NCI-H345 treated with DMSO at 0.1 percent for 48 hours (cell line): ENCODE measurements around the gene CAMSAP3.

Experiments
- DNase-seq: peaks from one replicate; lab custom pipeline; 2025; ENCODE audit not compliant: unreplicated experiment; lab: John Stamatoyannopoulos, UW

The CAMSAP3 gene

DNA sequence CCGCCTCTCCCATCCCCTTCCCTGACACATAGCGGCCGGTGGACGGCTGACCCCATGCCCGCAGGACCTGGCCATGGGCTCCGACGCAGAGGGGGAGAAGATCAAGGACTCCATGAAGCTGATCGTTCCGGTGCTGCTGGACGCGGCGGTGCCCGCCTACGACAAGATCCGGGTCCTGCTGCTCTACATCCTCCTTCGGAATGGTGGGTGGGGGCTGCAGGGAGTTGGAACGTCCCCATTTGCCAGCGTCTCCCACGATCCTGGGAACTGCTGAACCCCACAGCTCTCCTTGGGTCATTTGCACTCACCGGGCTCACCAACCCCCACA lies 48.9 kb downstream of the CAMSAP3 start:
- no peak for DNase-seq

DNA sequence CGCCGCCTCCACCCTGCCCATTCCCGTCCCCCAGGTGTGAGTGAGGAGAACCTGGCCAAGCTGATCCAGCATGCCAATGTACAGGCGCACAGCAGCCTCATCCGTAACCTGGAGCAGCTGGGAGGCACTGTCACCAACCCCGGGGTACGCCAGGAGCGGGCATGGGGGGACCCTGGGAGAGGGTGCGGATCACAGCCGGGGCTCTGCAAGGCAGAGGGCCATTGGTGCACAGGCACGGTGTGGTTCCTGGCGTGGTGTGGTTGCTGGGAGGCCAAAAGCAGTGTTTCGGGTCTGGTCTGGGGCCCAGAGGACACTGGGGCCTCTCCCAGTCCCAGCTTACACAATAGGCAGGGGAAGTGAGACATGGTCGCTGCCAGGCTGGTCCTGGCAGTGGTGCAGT lies 49.5 kb downstream of the CAMSAP3 start:
- no peak for DNase-seq

DNA sequence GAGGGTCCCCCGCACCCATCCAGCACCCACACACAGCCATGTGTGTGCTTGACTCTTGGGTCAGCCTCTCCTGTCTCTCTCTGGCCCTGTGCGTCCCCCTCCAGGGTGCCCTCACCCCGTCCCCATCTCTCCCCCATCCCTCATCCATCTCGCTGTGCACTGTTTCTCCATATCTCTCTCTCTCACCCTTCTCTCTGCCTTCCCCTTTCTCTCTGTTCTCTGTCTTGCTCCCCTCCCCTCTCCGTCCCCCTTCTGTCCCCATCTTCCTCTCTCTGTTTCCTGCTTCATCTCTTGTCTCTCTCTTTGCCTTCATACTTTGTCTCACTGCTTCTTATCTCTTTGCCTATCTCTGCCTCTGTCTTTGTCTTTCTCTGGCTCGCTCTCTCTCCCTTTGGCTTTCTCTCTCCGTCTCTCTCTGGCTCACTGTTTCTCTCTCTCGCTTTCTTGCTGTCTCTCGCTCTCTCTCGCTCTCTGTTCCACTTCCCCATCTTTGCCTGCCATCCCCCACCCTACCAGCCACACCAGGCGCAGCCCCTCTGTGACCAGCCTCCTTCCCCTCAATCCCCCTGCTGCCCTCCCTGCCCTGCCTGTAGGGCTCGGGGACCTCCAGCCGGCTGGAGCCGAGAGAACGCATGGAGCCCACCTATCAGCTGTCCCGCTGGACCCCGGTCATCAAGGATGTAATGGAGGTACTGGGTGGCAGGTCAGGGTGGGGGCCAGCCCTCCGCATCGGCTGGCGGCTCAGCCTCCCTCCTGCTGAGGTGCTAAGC lies 50.2 kb downstream of the CAMSAP3 start:
- no peak for DNase-seq

DNA sequence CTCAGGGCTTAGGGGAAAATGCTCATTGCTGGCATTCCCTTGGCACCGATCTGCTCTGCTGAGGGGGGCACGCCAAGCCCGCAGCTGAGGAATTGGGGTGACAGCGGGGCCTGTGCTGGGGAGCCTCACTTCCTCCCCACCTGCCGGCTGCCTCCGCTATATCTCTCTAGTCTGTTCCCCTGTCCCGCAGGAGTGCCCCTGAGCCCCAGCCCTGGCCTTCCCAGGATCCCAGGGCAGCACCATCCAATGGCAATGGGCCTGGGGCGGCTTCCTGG lies 50.7 kb downstream of the CAMSAP3 start:
- DNase-seq = no peak

DNA sequence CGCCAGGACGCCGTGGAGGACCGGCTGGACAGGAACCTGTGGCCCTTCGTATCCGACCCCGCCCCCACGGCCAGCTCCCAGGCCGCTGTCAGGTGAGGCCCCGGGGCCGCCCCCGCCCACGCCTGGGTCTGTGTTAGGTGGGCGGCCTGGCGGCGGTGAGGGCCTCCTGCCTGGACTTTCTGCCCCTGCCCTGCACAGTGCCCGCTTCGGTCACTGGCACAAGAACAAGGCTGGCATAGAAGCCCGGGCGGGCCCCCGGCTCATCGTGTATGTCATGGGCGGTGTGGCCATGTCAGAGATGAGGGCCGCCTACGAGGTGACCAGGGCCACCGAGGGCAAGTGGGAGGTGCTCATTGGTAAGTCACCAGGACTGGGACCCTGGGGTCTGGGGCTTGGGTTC lies 51.5 kb downstream of the CAMSAP3 start:
- no peak for DNase-seq

DNA sequence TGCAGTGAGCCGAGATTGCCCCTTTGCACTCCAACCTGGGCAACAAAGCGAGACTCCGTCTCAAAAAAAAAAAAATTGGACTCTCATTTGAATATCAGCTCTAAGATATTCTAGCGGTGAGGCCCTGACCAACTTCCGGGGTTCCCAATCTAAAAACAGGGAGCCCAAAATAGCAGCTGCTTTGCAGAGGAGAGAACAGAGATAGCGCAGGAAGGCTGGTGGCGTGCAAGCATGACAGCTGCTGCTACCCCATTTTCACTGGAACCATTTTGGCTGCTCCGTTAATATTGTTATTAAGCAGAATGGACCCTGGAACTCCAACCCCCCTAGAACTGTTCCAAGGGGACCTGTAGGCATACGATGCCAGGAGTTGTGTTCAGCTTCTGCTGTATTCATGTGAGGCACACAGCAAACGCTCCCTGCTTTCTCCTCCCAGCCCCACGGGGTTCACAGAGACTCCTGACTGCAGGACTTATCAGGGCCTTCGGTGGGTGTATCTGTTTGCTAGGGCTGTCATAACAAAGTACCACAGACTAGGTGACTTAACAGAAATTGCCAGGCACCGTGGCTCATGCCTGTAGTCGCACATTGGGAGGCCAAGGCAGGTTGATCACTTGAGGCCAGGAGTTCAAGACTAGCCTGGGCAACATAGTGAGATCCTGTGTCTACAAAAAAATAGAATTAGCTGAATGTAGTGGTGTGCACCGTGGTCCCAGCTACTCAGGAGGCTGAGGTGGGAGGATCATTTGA lies 52.8 kb downstream of the CAMSAP3 start:
- DNase-seq = no peak

DNA sequence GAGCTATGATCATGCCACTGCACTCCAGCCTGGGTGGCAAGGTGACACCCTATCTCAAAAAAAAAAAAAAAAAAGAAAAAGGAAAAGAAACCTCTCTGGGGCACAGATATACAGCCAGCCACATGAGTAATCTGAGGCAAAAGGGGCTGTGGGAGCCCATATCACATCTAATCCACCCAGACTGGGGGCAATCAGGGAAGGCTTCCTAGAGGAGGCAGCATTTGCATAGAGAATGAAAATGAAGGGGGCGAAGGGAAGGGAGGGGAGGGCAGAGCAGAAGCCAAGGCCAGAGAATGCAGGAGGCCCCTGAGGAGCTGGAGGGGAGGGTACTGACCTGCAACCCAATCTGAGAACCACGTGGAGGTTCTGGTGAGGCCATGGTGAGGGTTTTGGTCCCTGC lies 54.5 kb downstream of the CAMSAP3 start:
- DNase-seq = no peak

DNA sequence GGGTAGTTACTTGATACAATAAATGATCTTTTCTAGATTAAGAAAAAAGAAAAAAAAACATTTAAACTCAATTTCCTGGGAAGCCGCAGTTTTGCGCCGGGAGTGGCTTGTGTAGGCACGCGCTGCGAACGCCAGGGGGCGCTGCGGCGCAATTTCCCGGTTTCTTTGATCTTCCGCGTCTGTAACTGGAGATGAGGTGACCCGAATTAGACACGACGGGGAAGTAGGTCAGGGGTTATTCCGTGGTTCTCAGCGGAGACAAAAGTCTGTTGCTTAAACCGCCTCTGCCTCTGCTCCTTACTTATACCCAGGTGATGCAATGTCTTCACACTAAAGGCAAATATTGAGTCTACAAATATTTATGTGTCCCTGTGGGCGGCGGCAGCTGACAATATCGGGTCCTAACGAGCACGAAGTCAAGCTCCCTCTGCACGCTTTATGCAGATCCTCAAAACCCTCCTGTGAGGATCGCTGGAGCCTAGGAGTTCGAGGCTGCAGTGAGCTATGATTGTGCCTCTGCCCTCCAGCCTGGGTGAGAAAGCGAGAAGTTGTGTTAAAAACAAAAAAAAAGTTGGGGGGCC lies 56.5 kb downstream of the CAMSAP3 start:
- DNase-seq = peak; percentile 54

DNA sequence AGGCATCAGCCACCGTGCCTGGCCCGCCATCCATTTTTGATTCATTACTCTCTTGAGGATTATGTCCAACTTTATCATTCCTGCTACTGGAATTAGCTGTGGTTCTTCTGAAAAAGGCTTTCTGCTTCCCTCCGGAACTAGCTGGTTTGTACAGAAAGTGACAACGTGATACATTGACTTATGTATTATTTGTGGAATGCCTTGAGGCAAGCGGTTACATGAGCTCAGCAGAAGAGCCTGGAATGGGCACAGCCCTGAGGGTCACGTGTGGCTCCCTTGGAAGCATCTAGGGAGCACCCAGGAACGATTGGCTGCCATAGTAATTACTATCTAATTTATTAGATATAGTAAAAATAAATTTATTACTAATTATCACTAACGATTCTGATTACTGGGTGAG lies 58.7 kb downstream of the CAMSAP3 start:
- no peak for DNase-seq

DNA sequence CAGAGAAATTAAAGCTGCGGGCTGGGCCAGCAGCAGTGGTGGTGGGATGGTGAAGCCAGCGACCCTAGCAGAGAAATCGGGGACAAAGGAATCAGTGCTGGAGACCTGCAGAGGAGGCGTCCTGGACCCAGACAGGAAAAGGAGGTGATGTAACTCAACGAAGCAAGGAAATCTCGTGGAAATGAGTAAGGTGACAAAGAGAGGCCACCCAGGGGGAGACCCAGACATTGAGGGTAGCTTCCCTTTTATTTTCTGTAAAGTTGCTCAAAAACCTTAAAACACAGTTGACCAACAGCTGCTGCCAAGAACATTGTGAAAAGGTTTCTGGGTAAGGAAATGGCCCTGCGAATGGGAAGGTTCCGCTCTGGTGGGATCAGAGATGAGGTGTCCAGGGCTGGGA lies 59.9 kb downstream of the CAMSAP3 start:
- DNase-seq = no peak

DNA sequence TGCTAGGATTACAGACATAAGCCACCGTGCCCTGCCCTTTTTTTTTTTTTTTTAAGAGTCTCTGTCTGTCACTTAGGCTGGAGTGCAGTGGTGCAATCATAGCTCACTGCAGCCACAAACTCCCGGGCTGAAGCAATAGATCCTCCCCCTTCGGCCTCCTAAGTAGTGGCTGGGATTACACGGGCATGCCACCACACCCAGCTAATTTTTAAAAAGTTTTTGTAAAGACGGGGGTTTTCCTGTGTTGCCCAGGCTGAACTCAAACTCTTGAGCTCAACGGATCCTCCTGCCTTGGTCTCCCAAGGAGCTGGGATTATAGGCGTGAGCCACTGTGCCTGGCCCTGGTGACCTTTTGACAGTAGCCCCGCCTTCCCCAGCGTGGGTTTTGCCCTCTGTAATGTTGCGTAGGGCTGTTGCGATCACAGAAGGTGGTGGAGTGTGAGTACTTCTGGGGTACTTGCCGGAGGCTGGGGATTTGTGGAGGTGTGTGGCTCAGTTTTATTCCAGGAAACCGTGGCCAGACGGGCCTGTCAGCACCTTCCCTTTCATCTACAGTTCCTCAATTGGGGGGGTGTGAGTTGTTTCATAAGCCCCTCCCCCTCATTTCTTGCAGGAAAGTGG lies 61.6 kb downstream of the CAMSAP3 start:
- no peak for DNase-seq

DNA sequence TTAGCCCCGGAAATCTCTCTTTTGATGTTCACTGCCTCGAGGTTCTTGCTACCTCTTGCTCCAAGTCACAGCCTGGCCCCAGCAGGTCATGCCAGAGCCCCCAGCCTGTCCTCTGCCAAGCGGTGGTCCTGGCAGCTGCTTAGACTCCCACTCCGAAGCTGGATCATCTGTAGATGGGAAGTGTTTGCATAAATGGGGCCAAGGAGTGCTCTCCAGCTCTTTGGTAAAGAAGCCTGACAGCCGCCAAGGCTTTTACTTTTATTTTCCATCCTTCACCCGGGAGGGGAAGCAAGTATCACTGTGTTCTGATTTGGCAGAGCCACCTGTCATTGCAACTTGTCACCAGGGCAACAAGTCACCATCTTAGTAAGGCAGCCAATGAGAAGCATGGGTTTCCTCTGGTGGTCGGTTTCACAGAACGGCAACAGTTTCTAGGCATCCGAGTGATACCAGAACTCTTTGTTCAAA lies 62.6 kb downstream of the CAMSAP3 start:
- no peak for DNase-seq

DNA sequence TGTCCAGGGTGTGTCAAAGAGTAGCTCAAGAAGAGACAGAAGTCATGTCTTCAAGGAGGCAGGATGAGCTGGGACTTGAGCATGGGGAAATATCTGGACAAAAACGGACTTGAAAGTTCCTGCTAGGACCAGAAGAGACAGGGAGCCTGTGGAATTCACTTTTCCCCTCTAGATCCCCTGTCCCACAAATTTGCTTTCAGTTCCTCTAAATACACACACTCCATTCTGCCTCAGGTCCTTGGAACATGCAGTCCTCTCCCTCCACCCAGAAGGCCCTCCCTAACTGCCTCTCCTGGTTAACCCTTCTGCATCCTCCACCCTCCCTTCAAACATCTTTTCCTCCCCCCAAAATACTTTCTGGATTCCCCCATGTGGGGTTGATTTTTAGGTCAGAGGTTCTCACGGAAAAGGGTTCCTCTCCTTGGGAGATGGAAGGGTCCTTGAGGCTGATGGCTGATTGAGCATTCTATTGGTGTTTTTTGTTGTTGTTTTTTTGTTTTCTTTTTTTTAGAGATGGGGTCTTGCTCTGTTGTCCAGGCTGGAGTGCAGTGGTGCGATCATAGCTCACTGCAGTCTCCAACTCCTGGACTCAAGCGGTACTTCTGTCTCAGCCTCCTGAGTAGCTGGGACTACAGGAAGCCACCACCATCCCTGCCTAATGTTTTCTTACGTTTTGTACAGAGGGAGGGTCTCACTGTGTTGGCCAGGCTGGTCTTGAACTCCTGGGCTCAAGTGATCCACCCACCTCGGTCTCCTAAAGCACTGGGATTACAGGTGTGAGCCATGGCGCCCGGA lies 66.3 kb downstream of the CAMSAP3 start:
- DNase-seq = no peak

DNA sequence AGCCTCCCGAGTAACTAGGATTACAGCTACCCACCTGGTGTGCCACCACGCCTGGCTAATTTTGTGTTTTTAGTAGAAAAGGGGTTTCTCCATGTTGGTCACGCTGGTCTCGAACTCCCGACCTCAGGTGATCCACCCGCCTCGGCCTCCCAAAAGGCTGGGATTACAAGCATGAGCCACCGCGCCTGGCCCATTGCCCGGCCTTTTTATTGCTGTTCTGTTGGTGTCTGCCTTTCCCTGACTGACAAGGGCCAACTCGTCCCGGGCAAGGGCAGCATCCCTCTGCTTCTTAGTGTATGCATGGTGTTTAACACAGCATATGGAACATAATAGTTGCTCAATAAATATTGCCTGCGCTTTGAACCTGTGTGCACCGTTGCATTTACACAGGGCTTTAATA lies 67.0 kb downstream of the CAMSAP3 start:
- DNase-seq = no peak

DNA sequence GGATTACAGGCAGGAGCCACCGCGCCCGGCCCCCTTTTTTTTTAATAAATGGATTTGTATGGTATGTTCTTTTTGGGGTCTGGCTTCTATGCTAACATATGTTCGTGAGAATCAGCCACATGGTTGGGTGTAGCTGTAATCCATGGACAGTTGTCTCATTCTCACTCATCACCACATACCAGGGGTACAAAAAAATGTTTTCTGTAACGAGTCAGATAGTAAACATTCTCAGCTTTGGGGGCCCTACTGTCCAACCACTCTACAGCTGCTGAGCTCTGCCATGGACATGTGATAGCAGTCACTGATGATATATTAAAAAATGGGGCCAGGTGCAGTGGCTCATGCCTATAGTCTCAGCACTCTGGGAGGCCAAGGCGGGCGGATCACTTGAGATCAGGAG lies 68.0 kb downstream of the CAMSAP3 start:
- DNase-seq = no peak

DNA sequence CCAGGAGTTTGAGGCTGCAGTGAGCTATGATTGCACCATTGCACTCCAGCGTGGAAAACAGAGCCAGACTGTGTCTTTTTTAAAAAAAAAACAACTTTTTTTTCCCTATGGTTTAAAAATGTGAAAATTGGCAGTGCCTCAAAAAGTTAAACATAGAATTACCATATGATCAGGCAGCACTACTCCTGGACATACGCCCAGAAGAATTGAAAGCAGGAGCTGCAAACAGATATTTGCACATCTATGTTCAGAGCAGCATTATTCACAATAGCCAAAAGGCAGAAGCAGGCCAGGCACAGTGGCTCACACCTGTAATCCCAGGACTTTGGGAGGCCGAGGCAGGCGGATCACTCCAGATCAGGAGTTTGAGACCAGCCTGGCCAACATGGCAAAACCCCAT lies 69.4 kb downstream of the CAMSAP3 start:
- no peak for DNase-seq
